ENCODE measurements around the gene SYNGR3. TPM values are rescaled to one million over a fixed set of nuclear protein-coding genes. Genes with fewer than 3 reads are reported as not detected.

SYNGR3 gene
- polyA plus RNA-seq, 3 donors: 0.20 to 0.29 TPM; not detected in 1

DNA sequence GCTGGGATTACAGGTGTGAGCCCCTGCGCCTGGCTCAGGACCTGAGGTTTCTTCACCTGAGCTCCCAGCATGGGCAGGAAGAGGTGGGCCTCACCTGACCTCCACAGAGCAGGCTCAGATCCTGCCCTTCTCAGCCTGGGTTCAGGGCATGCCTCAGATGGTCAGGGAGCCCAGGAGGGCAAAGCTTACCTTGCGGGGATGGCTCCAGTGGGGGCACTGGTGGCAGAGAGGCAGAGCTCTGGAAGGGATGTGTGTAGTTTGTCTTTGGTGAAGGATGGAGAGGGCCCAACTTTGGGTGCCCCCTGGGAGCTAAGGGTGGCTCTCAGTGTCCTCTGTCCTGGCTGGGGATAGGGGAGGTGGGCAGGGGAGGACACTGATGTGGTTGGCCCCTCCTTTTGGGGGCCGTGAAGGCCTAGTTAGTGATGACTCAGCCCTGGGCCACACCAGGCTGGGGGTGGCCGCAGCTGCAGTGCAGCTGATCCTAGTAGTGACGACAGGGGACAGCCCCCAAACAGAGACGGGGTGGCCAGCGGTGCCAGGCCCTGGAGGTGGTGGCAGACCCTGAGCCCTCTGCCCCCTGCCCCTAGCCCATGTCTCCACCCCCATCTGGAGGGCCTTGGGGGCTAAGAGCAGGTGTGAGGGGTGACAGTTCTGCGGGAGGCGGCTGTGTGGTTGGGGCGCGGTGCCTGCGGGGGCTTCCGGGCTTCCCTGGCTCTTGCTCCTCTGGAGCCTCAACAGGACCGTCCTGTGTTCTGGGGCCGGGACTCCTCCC is 42.7 kb downstream of the SYNGR3 start:
- peak overlapping the region in 1 of 2 donors; percentile 37 for H3K4me3 Mint-ChIP-seq
- WGBS (ENCODE audit: insufficient coverage): 53% methylated on average over 12 of the region's 15 CpGs
- H3K4me1 Mint-ChIP-seq: peaks cover 16% of the 10 kb centered on the region
- peaks cover 0 to 2% of the 10 kb centered on the region in 2 donors for H3K36me3 Mint-ChIP-seq
- TF ChIP-seq, protein P1, sequence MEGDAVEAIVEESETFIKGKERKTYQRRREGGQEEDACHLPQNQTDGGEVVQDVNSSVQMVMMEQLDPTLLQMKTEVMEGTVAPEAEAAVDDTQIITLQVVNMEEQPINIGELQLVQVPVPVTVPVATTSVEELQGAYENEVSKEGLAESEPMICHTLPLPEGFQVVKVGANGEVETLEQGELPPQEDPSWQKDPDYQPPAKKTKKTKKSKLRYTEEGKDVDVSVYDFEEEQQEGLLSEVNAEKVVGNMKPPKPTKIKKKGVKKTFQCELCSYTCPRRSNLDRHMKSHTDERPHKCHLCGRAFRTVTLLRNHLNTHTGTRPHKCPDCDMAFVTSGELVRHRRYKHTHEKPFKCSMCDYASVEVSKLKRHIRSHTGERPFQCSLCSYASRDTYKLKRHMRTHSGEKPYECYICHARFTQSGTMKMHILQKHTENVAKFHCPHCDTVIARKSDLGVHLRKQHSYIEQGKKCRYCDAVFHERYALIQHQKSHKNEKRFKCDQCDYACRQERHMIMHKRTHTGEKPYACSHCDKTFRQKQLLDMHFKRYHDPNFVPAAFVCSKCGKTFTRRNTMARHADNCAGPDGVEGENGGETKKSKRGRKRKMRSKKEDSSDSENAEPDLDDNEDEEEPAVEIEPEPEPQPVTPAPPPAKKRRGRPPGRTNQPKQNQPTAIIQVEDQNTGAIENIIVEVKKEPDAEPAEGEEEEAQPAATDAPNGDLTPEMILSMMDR (IDR thresholded peaks at IDR 0.05): no peak
- intact Hi-C loops (cut with micrococcal nuclease): no loop called here
- peak overlapping the region; percentile 45 for H3K9ac ChIP-seq (ENCODE audit: insufficient read depth, low read length, poor library complexity, severe bottlenecking)
- peaks cover 3 to 21% of the 10 kb centered on the region in 2 donors for H3K27me3 ChIP-seq (ENCODE audit: control insufficient read depth in 2 of 2, insufficient read depth in 2 of 2, low read length in 2 of 2)
- no peaks in the 10 kb centered on the region for H4K20me1 ChIP-seq (ENCODE audit: insufficient read depth, low read length)
- peak overlapping the region in 3 of 7 donors; percentile 42 to 80 (median 61) for H3K27ac Mint-ChIP-seq
- peaks cover 0 to 8% of the 10 kb centered on the region in 2 donors for H3K9me3 ChIP-seq (replicated peaks in 1 of 2; ENCODE audit: control insufficient read depth in 1 of 2, insufficient read depth in 1 of 2, low read length in 2 of 2)
- H3K4me2 ChIP-seq (replicated peaks; ENCODE audit: extremely low read depth, low read length, poor library complexity, severe bottlenecking): peak overlapping the region; percentile 58
- peaks cover 16 to 18% of the 10 kb centered on the region in 2 donors for H3K4me1 ChIP-seq (ENCODE audit: control insufficient read depth in 1 of 2, insufficient read depth in 2 of 2, low read length in 2 of 2)
- H3K27ac ChIP-seq (ENCODE audit: low read depth in 1 of 2, low read length in 2 of 2): no peak overlapping the region
- peaks cover 0 to 3% (median 2%) of the 10 kb centered on the region in 7 donors for H3K9me3 Mint-ChIP-seq
- peaks cover 16 to 47% (median 27%) of the 10 kb centered on the region in 3 donors for H3K27me3 Mint-ChIP-seq (ENCODE audit: low read depth in 3 of 3)
- peak overlapping the region; percentile 76 for H2AFZ ChIP-seq (ENCODE audit: insufficient read depth, low read depth, low read length, poor library complexity, severe bottlenecking)
- DNase-seq: peak in 1 of 3 donors; percentile 44
- no peaks in the 10 kb centered on the region for H3K79me2 ChIP-seq (ENCODE audit: insufficient read depth, low read length)
- H3K36me3 ChIP-seq (replicated peaks in 1 of 2; ENCODE audit: control insufficient read depth in 1 of 2, insufficient read depth in 2 of 2, low read length in 2 of 2): no peaks in the 10 kb centered on the region
- H3K4me3 ChIP-seq (replicated peaks in 1 of 3; ENCODE audit: low read depth in 2 of 3, low read length in 3 of 3): peak overlapping the region in 2 of 3 experiments; percentile 35 to 66

DNA sequence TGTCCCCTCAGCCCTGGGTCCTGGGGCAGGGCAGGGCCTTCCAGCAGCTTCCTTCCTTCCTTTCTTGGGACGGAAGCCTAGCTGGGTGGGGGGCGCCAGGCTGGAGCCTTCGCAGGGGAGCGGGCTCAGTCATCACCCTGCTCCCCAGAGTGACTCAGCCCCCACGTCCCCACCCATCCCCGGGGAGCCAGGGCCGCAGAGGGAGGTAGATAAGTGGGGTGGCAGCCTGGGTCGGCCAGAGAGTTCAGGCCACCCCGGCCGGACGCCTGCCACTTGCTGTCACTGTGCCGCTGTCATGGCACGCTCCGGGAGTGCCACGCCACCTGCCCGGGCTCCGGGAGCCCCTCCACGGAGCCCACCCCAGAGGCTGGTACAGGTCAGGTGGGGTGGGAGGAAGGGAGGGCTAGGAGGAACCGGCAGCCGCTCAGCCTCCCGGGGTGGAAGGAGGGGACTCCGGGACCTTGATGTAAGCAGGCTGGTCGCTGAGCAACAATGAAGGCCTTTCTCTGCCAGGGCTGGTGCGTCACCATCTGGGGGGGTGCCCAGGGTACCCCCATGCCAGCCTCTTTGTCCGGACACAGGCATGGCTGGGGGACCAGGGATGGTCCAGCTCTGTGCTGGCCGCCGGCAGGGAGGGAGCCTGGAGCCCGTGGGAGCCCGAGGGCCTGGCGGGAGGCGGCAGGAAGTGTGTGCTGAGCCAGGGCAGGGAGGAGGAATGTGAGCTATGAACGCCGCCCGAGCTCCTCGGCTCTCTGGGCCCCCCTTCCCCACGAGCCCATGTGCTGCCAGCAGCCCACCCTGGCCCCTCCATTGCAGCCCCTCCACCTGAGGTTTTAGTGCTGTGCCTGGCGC is 43.5 kb downstream of the SYNGR3 start:
- Histone ChIP-seq H3K4me2 (replicated peaks; ENCODE audit: extremely low read depth, low read length, poor library complexity, severe bottlenecking) (peak overlapping the region; percentile 58), H3K27ac (ENCODE audit: low read depth in 1 of 2, low read length in 2 of 2) (peak overlapping the region in 1 of 2 donors; percentile 24), H2AFZ (ENCODE audit: insufficient read depth, low read depth, low read length, poor library complexity, severe bottlenecking) (peak overlapping the region; percentile 76)

More for the DNA sequence above, 43.5 kb downstream of the SYNGR3 start:
- no peaks in the 10 kb centered on the region for H3K79me2 ChIP-seq (ENCODE audit: insufficient read depth, low read length)
- no peaks in the 10 kb centered on the region for H3K36me3 ChIP-seq (replicated peaks in 1 of 2; ENCODE audit: control insufficient read depth in 1 of 2, insufficient read depth in 2 of 2, low read length in 2 of 2)
- no peaks in the 10 kb centered on the region for H4K20me1 ChIP-seq (ENCODE audit: insufficient read depth, low read length)
- H3K27me3 ChIP-seq (ENCODE audit: control insufficient read depth in 2 of 2, insufficient read depth in 2 of 2, low read length in 2 of 2): peaks cover 0 to 13% of the 10 kb centered on the region in 2 donors
- H3K4me1 ChIP-seq (ENCODE audit: control insufficient read depth in 1 of 2, insufficient read depth in 2 of 2, low read length in 2 of 2): peaks cover 16 to 17% of the 10 kb centered on the region in 2 donors
- peak overlapping the region; percentile 45 for H3K9ac ChIP-seq (ENCODE audit: insufficient read depth, low read length, poor library complexity, severe bottlenecking)
- Mint-ChIP-seq H3K9me3 (no peaks in the 10 kb centered on the region), H3K27me3 (ENCODE audit: low read depth in 3 of 3) (peaks cover 8 to 39% (median 21%) of the 10 kb centered on the region in 3 donors), H3K4me3 (peak overlapping the region; percentile 62 to 74), H3K36me3 (no peaks in the 10 kb centered on the region), H3K27ac (peak overlapping the region in 2 of 7 donors; percentile 63 to 64), H3K4me1 (peaks cover 13% of the 10 kb centered on the region)
- DNase-seq: peak in 2 of 3 donors; percentile 25 to 63
- H3K9me3 ChIP-seq (replicated peaks in 1 of 2; ENCODE audit: control insufficient read depth in 1 of 2, insufficient read depth in 1 of 2, low read length in 2 of 2): no peaks in the 10 kb centered on the region
- peak overlapping the region; percentile 14 to 66 (median 35) for H3K4me3 ChIP-seq (replicated peaks in 1 of 3; ENCODE audit: low read depth in 2 of 3, low read length in 3 of 3)
- 10% methylated on average over 17 of the region's 37 CpGs for WGBS (ENCODE audit: insufficient coverage)
- intact Hi-C loops (cut with micrococcal nuclease): no loop called here
- TF ChIP-seq, protein P1 (IDR thresholded peaks at IDR 0.05): no peak

Data from CD14-positive monocyte (primary cell).